Panc1 (cell line): Measurements from ENCODE around the gene LAMB1. TPM values are rescaled to one million over a fixed set of nuclear protein-coding genes. Genes with fewer than 3 reads are reported as not detected.

Source experiments
- ATAC-seq: fragments of 200-7000 bp; cut with Tn5 transposase; 2 replicates; pipeline ENCODE4 v1.9.1; 2020; ENCODE audit warnings: mild to moderate bottlenecking, moderate library complexity
- BruUV-seq: library from RNA; stranded (reverse); fragments of 400-500 nt; replicated peaks from 2 replicates; lab custom pipeline; 2021; lab: Mats Ljungman, UMichigan
- CTCF ChIA-PET: fragments of 300-600 bp; sonication (Branson Sonifier 250); formaldehyde crosslinking; loops from one replicate; lab custom pipeline; 2022; ENCODE audit warnings: antibody characterized with exemption; lab: Charles Lee
- POLR2A ChIA-PET: fragments of 300-600 bp; sonication (Branson Sonifier 250); formaldehyde crosslinking; loops from one replicate; lab custom pipeline; 2022; ENCODE audit warnings: antibody characterized with exemption; lab: Charles Lee
- DNase-seq: peaks from one replicate; pipeline ENCODE4 v3.0.0-alpha.2; 2010; ENCODE audit warnings: low read depth, low spot score
- H3K27ac ChIP-seq: 2 replicates; pipeline ENCODE4 v1.5.1; 2011; ENCODE audit warnings: mild to moderate bottlenecking, low read length, inconsistent platforms
- H3K27me3 ChIP-seq: fragments of 200-500 bp; sonication (Bioruptor generic); 2 replicates; pipeline ENCODE4 v1.6.0; 2014; ENCODE audit warnings: low read length, inconsistent platforms; ENCODE audit not compliant: control insufficient read depth, insufficient read depth
- H3K36me3 ChIP-seq: fragments of 200-500 bp; sonication (Bioruptor generic); 2 replicates; pipeline ENCODE4 v1.5.1; 2014; ENCODE audit warnings: inconsistent platforms, mild to moderate bottlenecking, low read length, moderate library complexity; ENCODE audit not compliant: control insufficient read depth, insufficient read depth
- H3K4me1 ChIP-seq: 2 replicates; pipeline ENCODE4 v1.5.1; 2011; ENCODE audit warnings: inconsistent platforms, mild to moderate bottlenecking, low read length, moderate library complexity; ENCODE audit not compliant: control insufficient read depth, insufficient read depth
- H3K4me3 ChIP-seq, 2 experiments: 2 replicates each; pipeline ENCODE4 v1.5.1; 2011 to 2012; ENCODE audit warnings: low read depth in 2 of 2, low read length in 2 of 2, mild to moderate bottlenecking in 2 of 2, inconsistent platforms in 1 of 2, moderate library complexity in 1 of 2
- H3K9me3 ChIP-seq: fragments of 200-500 bp; sonication (Bioruptor generic); 2 replicates; pipeline ENCODE4 v1.5.1; 2014; ENCODE audit warnings: low read depth, mild to moderate bottlenecking, inconsistent platforms, low read length, moderate library complexity; ENCODE audit not compliant: control insufficient read depth, insufficient read depth
- POLR2AphosphoS5 ChIP-seq: IDR thresholded peaks from 2 replicates; pipeline ENCODE4 v1.6.1; 2012; ENCODE audit warnings: mild to moderate bottlenecking, low read depth, low read length, moderate library complexity
- REST ChIP-seq, 2 experiments: IDR thresholded peaks; 2 replicates each; pipeline ENCODE4 v1.6.1; 2011 to 2012; ENCODE audit warnings: low read depth in 2 of 2, control low read depth in 1 of 2, low read length in 1 of 2, mild to moderate bottlenecking in 1 of 2, moderate library complexity in 1 of 2; ENCODE audit not compliant: insufficient read depth in 1 of 2
- SIN3A ChIP-seq: IDR thresholded peaks from 2 replicates; pipeline ENCODE4 v1.6.1; 2012; ENCODE audit warnings: low read depth, mild to moderate bottlenecking, low read length, moderate library complexity, borderline replicate concordance; ENCODE audit not compliant: insufficient read depth
- TCF7L2 ChIP-seq: IDR thresholded peaks from 2 replicates; pipeline ENCODE4 v1.6.1; 2011; ENCODE audit warnings: mild to moderate bottlenecking, low read depth, low read length, inconsistent platforms
- in situ Hi-C: cut with HindIII; loops from 2 replicates; pipeline ENCODE4 v1.10.0; 2016; ENCODE audit warnings: low sequenced_read_pairs, low pct_unique_long_range_greater_than_20kb
- intact Hi-C: fragments of 100-400 bp; cut with micrococcal nuclease; formaldehyde crosslinking; loops from one replicate; pipeline ENCODE4 v1.10.0; 2022; ENCODE audit not compliant: unreplicated experiment
- total RNA-seq: library from RNA; stranded (reverse); gene quantifications from one replicate; pipeline ENCODE4 v1.2.1, GENCODE V29; 2021; ENCODE audit not compliant: unreplicated experiment
- TF ChIP-seq, protein P1 (sequence below): fragments of 450-650 bp; IDR thresholded peaks from 2 replicates; pipeline ENCODE4 v1.5.1; 2017; ENCODE audit warnings: mild to moderate bottlenecking

LAMB1 gene
- total RNA-seq, 1 experiment from 2014 or later: 204 TPM

DNA sequence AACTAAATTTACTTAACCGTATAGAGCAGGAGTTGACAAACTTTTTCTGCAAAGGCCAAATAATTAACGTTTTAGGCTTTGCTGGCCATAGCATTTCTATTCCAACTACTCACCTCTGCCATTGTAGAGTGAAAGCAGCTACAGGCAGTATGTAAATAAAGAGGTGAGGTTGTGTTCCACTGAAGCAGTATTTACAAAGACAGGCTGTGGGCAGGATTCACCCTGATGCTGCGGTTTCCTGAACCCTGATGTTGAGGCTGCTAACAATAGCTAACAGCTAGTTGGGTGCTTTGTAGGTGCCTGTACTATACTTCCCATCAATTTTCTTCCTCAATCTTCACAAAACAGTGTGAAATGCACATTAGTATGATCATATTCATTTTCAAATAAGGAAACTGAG lies 47.0 kb upstream of the LAMB1 start:
- intact Hi-C loops: no loop called here
- no peak overlapping the region for H3K4me3 ChIP-seq
- H3K9me3 ChIP-seq: no peaks in the 10 kb centered on the region
- POLR2A ChIA-PET: no interaction called here
- in situ Hi-C loops: no loop called here
- ATAC-seq (no peak), DNase-seq (no peak)
- CTCF ChIA-PET: no interaction called here
- TF ChIP-seq TCF7L2: no peak
- H3K4me1 ChIP-seq: no peaks in the 10 kb centered on the region
- no TSS peak for BruUV-seq
- no peaks in the 10 kb centered on the region for H3K36me3 ChIP-seq
- no peaks in the 10 kb centered on the region for H3K27me3 ChIP-seq
- no peak overlapping the region for H3K27ac ChIP-seq

DNA sequence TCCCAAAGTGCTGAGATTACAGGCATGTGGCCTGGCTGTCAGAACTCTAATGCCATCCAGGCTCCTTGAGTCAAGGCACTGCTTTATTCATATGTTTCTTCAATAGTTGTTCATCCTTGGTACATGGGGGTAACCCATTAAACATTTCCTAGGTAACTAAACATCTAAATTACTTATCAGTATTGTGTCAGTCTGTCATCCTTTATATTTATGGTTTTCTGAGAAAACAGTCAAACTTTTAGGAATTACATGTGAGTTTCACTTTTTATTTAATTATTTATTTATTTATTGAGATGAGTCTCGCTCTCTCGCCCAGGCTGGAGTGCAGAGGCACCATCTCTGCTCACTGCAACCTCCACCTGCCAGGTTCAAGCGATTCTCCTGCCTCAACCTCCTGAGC lies 45.5 kb upstream of the LAMB1 start:
- Histone ChIP-seq H3K4me3 (no peak overlapping the region), H3K9me3 (no peaks in the 10 kb centered on the region), H3K4me1 (no peaks in the 10 kb centered on the region), H3K27me3 (no peaks in the 10 kb centered on the region), H3K36me3 (no peaks in the 10 kb centered on the region), H3K27ac (no peak overlapping the region)
- BruUV-seq: no TSS peak
- POLR2A ChIA-PET: no interaction called here
- in situ Hi-C loops: no loop called here
- TF ChIP-seq TCF7L2: no peak
- TF ChIP-seq REST (IDR thresholded peaks at IDR 0.05; ENCODE audit: insufficient read depth in 1 of 2, low read depth in 2 of 2, low read length in 1 of 2): no peak
- TF ChIP-seq, protein P1, sequence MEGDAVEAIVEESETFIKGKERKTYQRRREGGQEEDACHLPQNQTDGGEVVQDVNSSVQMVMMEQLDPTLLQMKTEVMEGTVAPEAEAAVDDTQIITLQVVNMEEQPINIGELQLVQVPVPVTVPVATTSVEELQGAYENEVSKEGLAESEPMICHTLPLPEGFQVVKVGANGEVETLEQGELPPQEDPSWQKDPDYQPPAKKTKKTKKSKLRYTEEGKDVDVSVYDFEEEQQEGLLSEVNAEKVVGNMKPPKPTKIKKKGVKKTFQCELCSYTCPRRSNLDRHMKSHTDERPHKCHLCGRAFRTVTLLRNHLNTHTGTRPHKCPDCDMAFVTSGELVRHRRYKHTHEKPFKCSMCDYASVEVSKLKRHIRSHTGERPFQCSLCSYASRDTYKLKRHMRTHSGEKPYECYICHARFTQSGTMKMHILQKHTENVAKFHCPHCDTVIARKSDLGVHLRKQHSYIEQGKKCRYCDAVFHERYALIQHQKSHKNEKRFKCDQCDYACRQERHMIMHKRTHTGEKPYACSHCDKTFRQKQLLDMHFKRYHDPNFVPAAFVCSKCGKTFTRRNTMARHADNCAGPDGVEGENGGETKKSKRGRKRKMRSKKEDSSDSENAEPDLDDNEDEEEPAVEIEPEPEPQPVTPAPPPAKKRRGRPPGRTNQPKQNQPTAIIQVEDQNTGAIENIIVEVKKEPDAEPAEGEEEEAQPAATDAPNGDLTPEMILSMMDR: no peak
- TF ChIP-seq POLR2AphosphoS5: no peak
- TF ChIP-seq SIN3A: no peak
- intact Hi-C loops: no loop called here
- DNase-seq (no peak), ATAC-seq (no peak)
- CTCF ChIA-PET: interaction anchor here (0.7 kb wide), 1 partner anchor 195 kb away, joined by 3 read pairs; no protein-coding TSS in a partner anchor

DNA sequence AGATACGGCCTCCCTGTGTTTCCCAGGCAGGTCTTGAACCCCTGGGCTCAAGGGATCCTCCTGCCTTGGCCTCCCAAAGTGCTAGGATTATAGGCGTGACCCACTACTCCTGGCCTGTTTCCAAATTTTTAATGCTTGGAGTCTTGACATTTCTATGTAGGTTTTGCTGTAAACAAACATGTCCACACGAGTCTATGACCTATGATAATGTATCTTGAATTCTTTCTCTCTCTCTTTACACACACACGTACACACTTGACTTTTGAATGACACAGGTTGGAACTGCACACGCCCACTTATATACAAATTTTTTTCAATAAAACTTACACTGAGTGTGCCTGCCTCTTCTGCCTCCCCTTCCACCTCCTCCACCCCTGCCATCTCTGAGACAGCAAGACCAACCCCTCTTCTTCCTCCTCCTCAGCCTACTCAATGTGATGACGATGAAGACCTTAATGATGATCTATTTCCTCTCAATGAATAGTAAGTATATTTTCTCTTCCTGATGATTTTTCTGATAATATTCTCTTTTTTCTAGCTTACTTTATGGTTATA lies 44.1 kb upstream of the LAMB1 start:
- no peak for TF ChIP-seq POLR2AphosphoS5
- no peak for TF ChIP-seq SIN3A
- TF ChIP-seq TCF7L2: no peak
- TF ChIP-seq, protein P1: no peak
- TF ChIP-seq REST (IDR thresholded peaks at IDR 0.05; ENCODE audit: insufficient read depth in 1 of 2, low read depth in 2 of 2, low read length in 1 of 2): no peak
- DNase-seq (no peak), ATAC-seq (no peak)
- Histone ChIP-seq H3K27me3 (no peaks in the 10 kb centered on the region), H3K36me3 (no peaks in the 10 kb centered on the region), H3K4me1 (no peaks in the 10 kb centered on the region), H3K27ac (no peak overlapping the region), H3K9me3 (no peaks in the 10 kb centered on the region), H3K4me3 (no peak overlapping the region)
- POLR2A ChIA-PET: no interaction called here
- in situ Hi-C loops: no loop called here
- intact Hi-C loops: no loop called here
- BruUV-seq: no TSS peak
- CTCF ChIA-PET: no interaction called here
